ENCODE data around the gene VEGFA. TPM values are rescaled to one million over a fixed set of nuclear protein-coding genes. Genes with fewer than 3 reads are reported as not detected.

Gene VEGFA
- total RNA-seq, 1 experiment from 2014 or later, result 112 TPM

- Histone ChIP-seq H3K4me2 (peak overlapping the region; percentile 69), H3K27ac (peak overlapping the region; percentile 38), H3F3A (ENCODE audit: insufficient read depth, low read depth) (peaks cover 7% of the 10 kb centered on the region; the same call in 1 of the 2 replicates), H3K27me3 (ENCODE audit: insufficient read depth, low read depth) (no peaks in the 10 kb centered on the region), H3K79me2 (ENCODE audit: low read depth) (no peaks in the 10 kb centered on the region), H3K9me2 (ENCODE audit: insufficient read depth) (no peaks in the 10 kb centered on the region), H3K4me3 (peak overlapping the region; percentile 8; the same call in 1 of the 2 replicates), H4K20me1 (ENCODE audit: insufficient read depth) (no peaks in the 10 kb centered on the region), H3K4me1 (replicated peaks; ENCODE audit: insufficient read depth) (peaks cover 28% of the 10 kb centered on the region), H3K9me3 (ENCODE audit: insufficient read depth, low read depth) (no peaks in the 10 kb centered on the region), H2AFZ (no peak overlapping the region), H3K36me3 (ENCODE audit: low read depth) (no peaks in the 10 kb centered on the region)
- ChIA-PET CTCF (interaction anchor here (0.6 to 1.8 kb wide), 11 partner anchors 32 to 354 kb away, joined by 3 to 8 read pairs (median 4); partner anchors contain the start of gene VEGFA), POLR2A (ENCODE audit: unreplicated experiment) (interaction anchor here (0.6 kb wide), 4 partner anchors 40 to 355 kb away, joined by 5 to 8 read pairs (median 6); partner anchors contain the start of gene ZNF318)
- intact Hi-C loops (cut with micrococcal nuclease; ENCODE audit: unreplicated experiment), result loop anchor here (1.0 to 5.0 kb wide), 5 partner anchors 38 to 354 kb away; partner anchors contain the start of gene MRPS18A
- no peak for TF ChIP-seq CTCF (conservative IDR thresholded peaks at IDR 0.05)
- no peak for TF ChIP-seq EZH2 (IDR thresholded peaks at IDR 0.05; ENCODE audit: low read depth)
- TSS peak; percentile 34 for BruUV-seq (replicated peaks)
- DNase-seq, result peak; percentile 82 to 91
Observed at GRCh38 chr6:43724914-43725642, 44.9 kb upstream of the VEGFA start.

GRCh38 chr6:43725643-43726580 lies 44.1 kb upstream of the VEGFA start:
- Histone ChIP-seq H3K27me3 (ENCODE audit: insufficient read depth, low read depth) (no peaks in the 10 kb centered on the region), H3K9me2 (ENCODE audit: insufficient read depth) (no peaks in the 10 kb centered on the region), H3K4me1 (replicated peaks; ENCODE audit: insufficient read depth) (peaks cover 28% of the 10 kb centered on the region), H3F3A (ENCODE audit: insufficient read depth, low read depth) (peaks cover 7% of the 10 kb centered on the region), H3K4me2 (peak overlapping the region; percentile 69), H3K27ac (peak overlapping the region; percentile 38), H3K9me3 (ENCODE audit: insufficient read depth, low read depth) (peaks cover 8% of the 10 kb centered on the region; the same call in 1 of the 2 replicates), H2AFZ (no peak overlapping the region), H3K4me3 (0 out of 2 replicates have a peak overlapping the region, but pooled peaks have one; percentile 8), H3K79me2 (ENCODE audit: low read depth) (no peaks in the 10 kb centered on the region), H3K36me3 (ENCODE audit: low read depth) (no peaks in the 10 kb centered on the region), H4K20me1 (ENCODE audit: insufficient read depth) (no peaks in the 10 kb centered on the region)
- TF ChIP-seq CTCF (conservative IDR thresholded peaks at IDR 0.05) (no peak), EZH2 (IDR thresholded peaks at IDR 0.05; ENCODE audit: low read depth) (no peak)
- CTCF ChIA-PET, result interaction anchor here (0.9 to 1.8 kb wide), 3 partner anchors 47 to 349 kb away, joined by 3 to 8 read pairs (median 5); no protein-coding TSS in a partner anchor
- POLR2A ChIA-PET (ENCODE audit: unreplicated experiment), result interaction anchor here (0.6 kb wide), 2 partner anchors 41 to 249 kb away, joined by 5 to 6 read pairs; no protein-coding TSS in a partner anchor
- DNase-seq, result no peak
- no TSS peak for BruUV-seq (replicated peaks)
- intact Hi-C loops (cut with micrococcal nuclease; ENCODE audit: unreplicated experiment), result loop anchor here (1.0 to 5.0 kb wide), 3 partner anchors 39 to 59 kb away; partner anchors contain the start of gene MRPS18A

- Histone ChIP-seq H3K79me2 (ENCODE audit: low read depth) (no peaks in the 10 kb centered on the region), H3F3A (ENCODE audit: insufficient read depth, low read depth) (peaks cover 12% of the 10 kb centered on the region), H3K9me3 (ENCODE audit: insufficient read depth, low read depth) (peaks cover 12% of the 10 kb centered on the region; the same call in 1 of the 2 replicates), H3K9me2 (ENCODE audit: insufficient read depth) (peaks cover 5% of the 10 kb centered on the region; the same call in 1 of the 2 replicates), H3K4me1 (replicated peaks; ENCODE audit: insufficient read depth) (peaks cover 28% of the 10 kb centered on the region), H3K27ac (no peak overlapping the region), H3K36me3 (ENCODE audit: low read depth) (no peaks in the 10 kb centered on the region), H3K27me3 (ENCODE audit: insufficient read depth, low read depth) (no peaks in the 10 kb centered on the region), H2AFZ (no peak overlapping the region), H3K4me3 (no peak overlapping the region), H3K4me2 (no peak overlapping the region), H4K20me1 (ENCODE audit: insufficient read depth) (no peaks in the 10 kb centered on the region)
- CTCF ChIA-PET, result no interaction called here
- no TSS peak for BruUV-seq (replicated peaks)
- intact Hi-C loops (cut with micrococcal nuclease; ENCODE audit: unreplicated experiment), result loop anchor here (5.0 kb wide), 2 partner anchors 40 to 60 kb away; partner anchors contain the start of gene MRPS18A
- no peak for DNase-seq
- POLR2A ChIA-PET (ENCODE audit: unreplicated experiment), result no interaction called here
- TF ChIP-seq EZH2 (IDR thresholded peaks at IDR 0.05; ENCODE audit: low read depth), result no peak
- no peak for TF ChIP-seq CTCF (conservative IDR thresholded peaks at IDR 0.05)
Observed at GRCh38 chr6:43727634-43728033, 42.4 kb upstream of the VEGFA start.

All from PC-9 (cell line).